Measurements from ENCODE around the gene ZFP69B.

Gene ZFP69B

DNA sequence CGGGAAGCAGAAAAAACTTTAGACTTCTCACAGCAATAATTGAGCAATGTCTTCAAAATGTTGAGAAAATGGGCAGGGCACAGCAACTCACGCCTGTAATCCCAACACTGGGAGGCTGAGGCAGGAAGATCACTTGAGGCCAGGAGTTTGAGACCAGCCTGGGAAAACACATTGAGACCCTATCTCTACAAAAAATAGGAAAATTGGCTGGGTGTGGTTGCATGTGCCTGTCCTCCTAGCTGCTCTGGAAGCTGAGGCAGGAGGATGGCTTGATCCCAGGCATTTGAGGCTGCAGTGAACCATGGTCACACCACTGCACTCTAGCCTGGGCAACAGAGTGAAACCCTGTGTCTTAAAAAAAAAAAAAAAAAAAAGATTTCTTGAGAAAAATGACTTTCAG, 19.1 kb downstream of the ZFP69B start:
- H3K27ac ChIP-seq, result no peak overlapping the region
- no peak overlapping the region for H3K4me2 ChIP-seq (ENCODE audit: low read length)
- no peak overlapping the region for H2AFZ ChIP-seq
- peaks cover 6% of the 10 kb centered on the region for H3K36me3 ChIP-seq (ENCODE audit: control insufficient read depth, insufficient read depth, low read length)
- no peaks in the 10 kb centered on the region for H3K4me1 ChIP-seq
- no peaks in the 10 kb centered on the region for H3K27me3 ChIP-seq (ENCODE audit: control insufficient read depth, insufficient read depth, low read length)
- no peak overlapping the region for H3K9ac ChIP-seq
- no peaks in the 10 kb centered on the region for H3K9me3 ChIP-seq (ENCODE audit: control insufficient read depth, low read length)
- H3K4me3 ChIP-seq (ENCODE audit: low read depth, low read length), result no peak overlapping the region
- TF ChIP-seq, protein P1, sequence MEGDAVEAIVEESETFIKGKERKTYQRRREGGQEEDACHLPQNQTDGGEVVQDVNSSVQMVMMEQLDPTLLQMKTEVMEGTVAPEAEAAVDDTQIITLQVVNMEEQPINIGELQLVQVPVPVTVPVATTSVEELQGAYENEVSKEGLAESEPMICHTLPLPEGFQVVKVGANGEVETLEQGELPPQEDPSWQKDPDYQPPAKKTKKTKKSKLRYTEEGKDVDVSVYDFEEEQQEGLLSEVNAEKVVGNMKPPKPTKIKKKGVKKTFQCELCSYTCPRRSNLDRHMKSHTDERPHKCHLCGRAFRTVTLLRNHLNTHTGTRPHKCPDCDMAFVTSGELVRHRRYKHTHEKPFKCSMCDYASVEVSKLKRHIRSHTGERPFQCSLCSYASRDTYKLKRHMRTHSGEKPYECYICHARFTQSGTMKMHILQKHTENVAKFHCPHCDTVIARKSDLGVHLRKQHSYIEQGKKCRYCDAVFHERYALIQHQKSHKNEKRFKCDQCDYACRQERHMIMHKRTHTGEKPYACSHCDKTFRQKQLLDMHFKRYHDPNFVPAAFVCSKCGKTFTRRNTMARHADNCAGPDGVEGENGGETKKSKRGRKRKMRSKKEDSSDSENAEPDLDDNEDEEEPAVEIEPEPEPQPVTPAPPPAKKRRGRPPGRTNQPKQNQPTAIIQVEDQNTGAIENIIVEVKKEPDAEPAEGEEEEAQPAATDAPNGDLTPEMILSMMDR (IDR thresholded peaks at IDR 0.05), result no peak
- H3K79me2 ChIP-seq, result no peaks in the 10 kb centered on the region

DNA sequence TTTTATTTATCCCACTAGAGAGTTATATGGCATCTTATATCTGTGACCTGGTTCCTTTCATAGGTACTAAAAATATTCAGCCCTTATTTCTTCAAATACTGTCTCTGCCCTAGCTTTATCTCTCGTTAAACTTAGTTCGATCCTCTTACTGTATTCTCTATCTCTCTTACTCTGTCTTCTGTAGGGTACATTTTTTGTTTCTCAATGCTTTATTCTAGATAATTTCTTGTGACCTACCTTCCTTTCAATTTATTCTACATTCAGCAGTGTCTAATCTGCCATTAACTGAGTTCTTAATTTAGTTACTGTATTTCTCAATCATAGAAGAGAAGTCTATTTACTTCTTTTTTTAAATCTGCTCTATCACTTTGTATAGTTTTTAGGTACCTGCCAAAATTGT, 25.0 kb downstream of the ZFP69B start:
- Histone ChIP-seq H3K36me3 (ENCODE audit: control insufficient read depth, insufficient read depth, low read length) (no peaks in the 10 kb centered on the region), H3K79me2 (no peaks in the 10 kb centered on the region), H2AFZ (no peak overlapping the region), H3K9me3 (ENCODE audit: control insufficient read depth, low read length) (peaks cover 4% of the 10 kb centered on the region), H3K9ac (no peak overlapping the region), H3K4me2 (ENCODE audit: low read length) (no peak overlapping the region), H3K4me3 (ENCODE audit: low read depth, low read length) (no peak overlapping the region), H3K4me1 (no peaks in the 10 kb centered on the region), H3K27me3 (ENCODE audit: control insufficient read depth, insufficient read depth, low read length) (no peaks in the 10 kb centered on the region), H3K27ac (no peak overlapping the region)
- TF ChIP-seq, protein P1 (IDR thresholded peaks at IDR 0.05), result no peak

DNA sequence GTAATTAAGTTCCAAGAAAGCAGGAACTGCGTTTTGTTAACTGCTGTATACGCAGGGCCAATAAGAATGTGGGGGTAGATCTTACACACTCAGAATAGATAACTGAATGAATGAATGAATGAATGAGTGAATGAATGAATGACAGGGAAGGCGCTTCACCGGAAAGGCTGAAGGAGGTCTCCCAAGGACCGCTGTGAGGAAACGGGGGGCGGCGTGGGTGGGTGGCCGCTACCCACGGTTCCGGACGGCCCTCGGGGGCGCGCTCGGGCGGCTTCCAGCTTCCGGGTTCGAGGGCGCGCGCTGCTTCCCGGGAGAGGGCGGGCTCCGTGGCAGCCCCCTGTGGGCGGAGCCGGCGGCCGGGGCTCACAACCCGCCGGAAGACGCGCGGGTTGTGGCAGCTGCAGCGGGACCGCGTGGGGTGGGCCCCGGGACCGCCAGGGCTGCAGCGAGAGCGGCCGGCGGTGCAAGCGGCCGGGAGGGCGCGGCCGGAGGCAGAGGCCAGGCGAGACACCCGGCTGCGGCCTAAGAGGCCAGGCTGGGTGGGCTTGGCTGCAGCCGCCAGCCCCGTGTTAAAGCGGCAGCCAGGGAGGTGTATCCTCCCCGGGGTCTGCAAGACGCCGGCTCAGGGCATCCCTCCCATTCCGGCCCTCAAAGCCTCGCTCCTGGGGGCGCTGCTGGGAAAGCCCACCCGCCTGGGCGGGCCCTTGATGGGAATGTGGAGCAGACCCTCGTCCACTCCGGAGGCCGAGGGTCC, 26.8 kb downstream of the ZFP69B start, which contains the start of gene ZFP69:
TSS of gene ZFP69 (plus strand) at position 367 of the 754 bp plus-strand sequence. CDS start 2,072 bp downstream, outside the sequence.
- Histone ChIP-seq H3K36me3 (ENCODE audit: control insufficient read depth, insufficient read depth, low read length) (no peaks in the 10 kb centered on the region), H3K9me3 (ENCODE audit: control insufficient read depth, low read length) (peaks cover 4% of the 10 kb centered on the region), H3K9ac (no peak within 1 kb of the TSS), H3K4me1 (no peaks in the 10 kb centered on the region), H3K79me2 (no peaks in the 10 kb centered on the region), H3K4me2 (ENCODE audit: low read length) (peak within 1 kb of the TSS; percentile 89), H3K27ac (no peak within 1 kb of the TSS), H3K27me3 (ENCODE audit: control insufficient read depth, insufficient read depth, low read length) (no peaks in the 10 kb centered on the region), H3K4me3 (ENCODE audit: low read depth, low read length) (peak within 1 kb of the TSS; percentile 74), H2AFZ (peak within 1 kb of the TSS; percentile 94)
- TF ChIP-seq, protein P1 (IDR thresholded peaks at IDR 0.05), result no peak

DNA sequence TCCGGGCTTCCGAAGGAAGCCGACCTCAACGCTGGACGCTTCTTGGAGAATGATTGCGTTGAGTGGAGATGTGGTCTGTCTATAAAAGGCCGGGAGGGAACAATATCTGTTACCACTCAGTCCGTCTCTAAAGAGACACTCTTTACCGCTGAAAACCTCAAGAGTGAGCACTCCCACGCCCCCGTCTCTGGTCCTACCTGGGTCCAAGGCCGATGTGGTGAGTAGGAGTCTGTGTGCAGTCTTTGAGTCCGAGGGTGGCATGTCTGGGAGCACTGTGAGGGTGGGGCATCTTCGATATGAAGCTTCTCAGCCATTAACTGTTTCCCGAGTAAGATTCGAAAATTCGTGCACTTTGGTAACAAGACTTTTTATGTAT, 27.4 kb downstream of the ZFP69B start:
- peak overlapping the region; percentile 94 for H2AFZ ChIP-seq
- TF ChIP-seq, protein P1 (IDR thresholded peaks at IDR 0.05), result no peak
- H3K27me3 ChIP-seq (ENCODE audit: control insufficient read depth, insufficient read depth, low read length), result no peaks in the 10 kb centered on the region
- H3K79me2 ChIP-seq, result no peaks in the 10 kb centered on the region
- H3K4me1 ChIP-seq, result no peaks in the 10 kb centered on the region
- no peak overlapping the region for H3K27ac ChIP-seq
- H3K4me2 ChIP-seq (ENCODE audit: low read length), result peak overlapping the region; percentile 89
- H3K4me3 ChIP-seq (ENCODE audit: low read depth, low read length), result peak overlapping the region; percentile 74
- H3K36me3 ChIP-seq (ENCODE audit: control insufficient read depth, insufficient read depth, low read length), result no peaks in the 10 kb centered on the region
- H3K9ac ChIP-seq, result no peak overlapping the region
- H3K9me3 ChIP-seq (ENCODE audit: control insufficient read depth, low read length), result peaks cover 4% of the 10 kb centered on the region

DNA sequence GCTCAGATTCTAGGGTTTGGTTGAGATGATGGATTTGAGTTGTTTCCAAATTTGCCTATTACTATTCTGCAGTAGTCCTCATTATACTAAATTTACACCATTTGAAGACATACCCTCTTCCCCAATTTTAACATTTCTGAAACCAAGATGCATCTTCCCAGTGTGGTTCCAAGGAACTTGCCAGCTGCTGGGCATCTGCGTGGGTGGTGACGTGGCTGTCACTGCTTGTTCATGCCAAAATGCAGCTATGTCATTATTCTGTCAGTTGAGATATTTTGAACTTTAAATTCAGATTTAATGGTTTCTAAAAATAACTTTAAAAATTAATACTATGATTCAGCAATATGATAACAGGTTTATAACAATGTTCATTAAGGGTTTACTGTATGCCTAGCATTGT, 28.0 kb downstream of the ZFP69B start:
- no peaks in the 10 kb centered on the region for H3K4me1 ChIP-seq
- H3K27ac ChIP-seq, result no peak overlapping the region
- peak overlapping the region; percentile 74 for H3K4me3 ChIP-seq (ENCODE audit: low read depth, low read length)
- H3K79me2 ChIP-seq, result no peaks in the 10 kb centered on the region
- H3K27me3 ChIP-seq (ENCODE audit: control insufficient read depth, insufficient read depth, low read length), result no peaks in the 10 kb centered on the region
- no peak overlapping the region for H3K9ac ChIP-seq
- no peaks in the 10 kb centered on the region for H3K36me3 ChIP-seq (ENCODE audit: control insufficient read depth, insufficient read depth, low read length)
- peak overlapping the region; percentile 89 for H3K4me2 ChIP-seq (ENCODE audit: low read length)
- peaks cover 4% of the 10 kb centered on the region for H3K9me3 ChIP-seq (ENCODE audit: control insufficient read depth, low read length)
- TF ChIP-seq, protein P1 (IDR thresholded peaks at IDR 0.05), result no peak
- H2AFZ ChIP-seq, result peak overlapping the region; percentile 94
